HG02981 (cell line): ENCODE data around the gene ZSWIM9.
A peak's percentile ranks its signal among the peaks of the same experiment; 100 is the strongest.

Experiments used
- ATAC-seq: cut with Tn5 transposase; IDR thresholded peaks from one replicate; pipeline ENCODE4 v1.9.1; 2021; ENCODE audit warnings: mild to moderate bottlenecking, moderate library complexity; ENCODE audit not compliant: unreplicated experiment

ZSWIM9 gene

DNA sequence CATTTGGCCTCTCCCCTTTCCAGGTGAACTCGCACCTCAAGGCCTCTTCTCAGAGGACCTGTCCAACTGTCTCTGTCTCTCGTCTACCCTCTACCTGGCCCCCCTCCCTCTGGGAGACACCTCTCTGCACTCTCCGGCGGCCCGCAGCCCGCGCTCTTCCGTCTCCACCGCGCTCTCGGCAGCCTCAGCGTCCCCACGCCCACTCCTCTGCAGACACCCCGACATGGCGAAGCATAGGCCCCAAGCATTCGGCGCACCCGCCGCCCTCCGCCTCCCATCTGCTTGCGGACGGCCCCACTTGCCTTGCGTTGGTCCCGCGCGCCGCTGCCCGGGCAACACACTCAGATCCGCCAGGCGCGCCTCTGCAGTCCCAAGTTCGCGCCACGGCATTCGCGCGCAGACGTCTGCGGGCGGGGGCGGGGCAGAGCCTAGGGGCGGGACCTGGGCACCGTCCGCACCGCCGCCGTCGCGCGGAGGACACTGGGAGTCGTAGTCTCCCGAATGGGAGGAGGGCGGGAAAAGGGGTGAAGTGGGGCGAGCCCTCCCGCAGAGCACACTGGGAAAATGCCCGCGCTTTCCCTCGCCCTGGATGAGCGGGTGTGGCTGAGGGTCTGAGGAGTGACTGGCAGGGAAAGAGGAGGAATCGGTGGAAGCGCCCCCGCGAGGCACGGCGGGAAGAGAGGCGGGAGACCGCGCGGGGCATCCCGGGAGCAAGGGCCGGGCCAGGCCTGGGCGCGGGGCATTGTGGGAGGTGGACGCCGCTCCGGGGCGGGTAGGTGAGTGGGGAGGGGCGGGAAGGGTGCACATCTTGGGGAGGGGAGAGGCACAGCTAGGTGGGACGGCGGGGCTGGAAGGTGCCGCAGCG, at the start of gene ZSWIM9, which contains the start of gene LIG1:
ZSWIM9 (plus strand) TSS at position 742 of the 865 bp plus-strand sequence. CDS start 1,123 bp downstream, outside the sequence.
LIG1 (minus strand) TSS at position 406 of the 865 bp plus-strand sequence. CDS start 4,778 bp downstream, outside the sequence.
- peak; percentile 81 for ATAC-seq

DNA sequence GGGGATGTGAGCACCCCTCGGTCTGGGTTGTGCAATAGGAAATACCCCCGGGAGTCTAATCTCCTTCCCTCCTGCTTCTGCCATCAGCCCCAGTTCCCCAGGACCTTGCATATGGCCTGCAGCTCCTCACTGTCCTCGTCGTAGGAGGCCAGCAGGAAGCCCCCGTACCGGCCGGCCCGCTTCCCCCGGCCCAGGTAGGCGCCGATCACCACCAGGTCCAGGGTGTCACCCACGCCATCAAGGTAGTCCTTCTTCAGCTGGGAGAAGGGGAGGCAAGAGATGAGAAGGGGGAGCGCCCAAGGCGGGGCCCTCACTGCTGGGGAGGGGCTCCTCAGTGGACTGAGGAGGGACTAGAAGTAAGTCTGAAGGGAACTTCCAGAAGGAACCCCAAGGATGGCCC, 49.4 kb upstream of the ZSWIM9 start:
- no peak for ATAC-seq

DNA sequence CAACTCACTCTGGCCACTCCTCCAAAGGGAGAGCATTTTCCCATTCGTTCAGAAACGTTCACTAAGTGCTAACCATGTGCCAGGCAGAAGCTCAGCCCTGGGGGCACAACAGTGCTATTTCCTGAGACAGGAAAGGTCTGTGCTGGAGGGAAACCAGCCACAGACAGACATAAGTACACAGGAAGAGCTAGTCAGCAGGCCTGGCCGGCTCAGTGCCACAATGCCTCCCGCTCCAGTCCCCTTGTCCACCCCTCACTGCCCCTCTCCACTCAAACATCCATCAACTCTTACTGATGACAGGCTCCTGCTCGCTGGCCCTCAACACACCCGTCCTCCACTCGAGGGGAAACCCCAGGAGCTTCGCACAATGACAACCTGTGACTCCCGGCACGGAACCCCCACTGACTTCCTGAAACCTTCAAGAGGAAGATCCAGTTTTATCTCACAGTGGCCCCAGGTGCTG, 48.5 kb upstream of the ZSWIM9 start:
- ATAC-seq = peak; percentile 54

- no peak for ATAC-seq
Measured at GRCh38 chr19:48122421-48122820, 48.1 kb upstream of the ZSWIM9 start.

DNA sequence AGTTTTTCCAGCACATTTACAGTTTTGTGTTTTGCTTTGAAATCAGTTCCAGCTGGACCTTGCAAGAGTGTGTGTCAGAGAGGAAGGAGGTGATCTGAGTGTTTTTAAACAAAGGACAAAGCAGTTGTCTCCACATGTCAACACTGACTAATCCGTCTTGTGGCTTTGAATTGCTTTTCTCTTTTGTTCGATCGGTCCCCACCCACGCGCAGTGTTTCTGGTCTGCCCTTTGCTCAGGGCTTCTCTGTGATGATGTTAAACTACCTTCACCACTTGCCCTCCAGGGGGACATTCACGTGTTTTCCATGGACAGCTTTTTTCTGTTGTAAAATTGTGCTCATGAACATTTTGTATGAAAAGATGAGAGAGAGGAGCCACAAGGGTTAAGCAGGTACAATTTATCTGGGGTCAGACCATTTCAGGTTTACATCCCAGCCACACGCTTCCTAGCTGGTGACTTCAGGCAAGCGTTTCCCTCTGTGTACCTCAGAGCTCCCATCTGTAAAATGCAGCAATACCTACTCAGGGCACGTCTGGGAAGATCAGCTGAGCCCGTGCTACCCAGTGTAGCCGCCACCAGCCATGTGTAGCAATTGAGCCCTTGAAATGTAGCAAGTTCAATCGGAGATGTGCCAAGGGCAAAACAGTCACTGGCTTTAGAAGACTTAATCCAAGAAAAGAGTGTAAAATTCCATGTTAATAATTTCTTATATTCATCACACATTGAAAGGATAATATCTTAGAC, 46.4 kb upstream of the ZSWIM9 start:
- ATAC-seq = no peak

- no peak for ATAC-seq
Measured at GRCh38 chr19:48127561-48127960, 42.9 kb upstream of the ZSWIM9 start.

DNA sequence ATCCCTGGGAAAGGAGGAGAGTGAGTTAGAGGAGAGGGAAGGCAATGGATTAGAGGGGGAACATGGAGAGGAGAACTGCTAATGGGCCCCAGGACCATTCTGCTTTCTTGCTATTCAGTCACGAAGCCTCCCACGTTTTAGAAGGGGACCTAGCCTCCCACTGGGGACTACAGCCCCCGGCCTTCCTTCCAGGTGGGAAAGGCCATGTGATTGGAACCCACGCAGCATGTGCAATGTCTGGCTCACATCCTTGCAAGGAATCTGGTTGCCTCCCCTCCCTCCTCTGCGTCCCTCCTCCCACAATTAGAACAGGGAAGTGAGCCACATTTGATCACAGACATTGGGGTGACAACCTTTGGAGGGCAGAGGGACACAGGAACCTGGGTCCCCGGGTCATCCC, 37.4 kb upstream of the ZSWIM9 start:
- no peak for ATAC-seq

GRCh38 chr19:48135411-48135810, 35.1 kb upstream of the ZSWIM9 start:
- ATAC-seq = no peak

GRCh38 chr19:48136547-48136946, 33.9 kb upstream of the ZSWIM9 start:
- ATAC-seq = no peak

- ATAC-seq = no peak
Measured at GRCh38 chr19:48137411-48137810, 33.1 kb upstream of the ZSWIM9 start.

DNA sequence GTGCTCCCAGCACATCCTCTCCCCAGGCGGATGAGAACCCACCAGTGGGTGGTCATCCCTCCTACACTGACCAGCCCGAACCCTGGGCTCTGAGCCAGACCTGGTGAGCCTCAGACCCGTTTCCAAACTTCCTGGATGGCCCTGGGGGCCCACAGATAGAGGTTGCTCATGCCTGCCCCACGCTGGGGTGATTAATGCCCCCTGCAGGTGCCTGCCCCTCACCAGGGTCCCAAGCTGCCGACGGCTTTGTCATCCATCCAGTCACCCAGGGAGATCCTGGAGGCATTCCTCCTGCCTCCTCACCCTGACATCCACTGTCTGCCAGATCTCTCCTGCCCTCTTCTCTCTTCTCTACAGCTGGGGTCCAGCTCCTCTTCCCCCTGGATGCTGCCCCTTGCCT, 31.4 kb upstream of the ZSWIM9 start:
- ATAC-seq = no peak

DNA sequence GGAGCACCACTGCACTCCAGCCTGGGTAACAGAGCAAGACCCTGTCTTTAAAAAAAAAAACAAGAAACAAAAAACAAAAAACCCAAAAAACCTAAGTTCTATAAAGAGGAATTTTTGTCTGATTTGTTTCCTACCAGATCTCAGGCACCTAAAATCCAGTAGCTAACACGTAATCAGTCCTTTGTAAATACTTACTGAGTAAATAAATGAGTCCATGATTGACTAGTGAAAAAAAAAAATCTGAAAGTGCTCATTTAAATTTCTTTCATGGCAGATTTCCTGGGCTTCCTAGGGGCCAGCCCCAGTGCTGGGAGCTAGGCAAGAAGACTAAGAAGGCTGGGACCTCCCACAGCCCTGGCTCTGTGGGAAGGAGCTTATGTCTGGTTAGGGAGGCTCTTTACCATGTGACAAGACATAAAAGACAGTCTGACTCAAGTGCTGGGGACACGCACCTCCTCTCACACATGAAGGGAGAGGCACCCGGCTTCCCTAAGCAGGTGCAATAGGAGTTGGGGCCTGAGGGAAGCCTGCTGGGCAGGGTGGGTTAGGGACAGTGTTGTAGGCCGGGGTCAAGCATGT, 22.8 kb upstream of the ZSWIM9 start:
- ATAC-seq = no peak

DNA sequence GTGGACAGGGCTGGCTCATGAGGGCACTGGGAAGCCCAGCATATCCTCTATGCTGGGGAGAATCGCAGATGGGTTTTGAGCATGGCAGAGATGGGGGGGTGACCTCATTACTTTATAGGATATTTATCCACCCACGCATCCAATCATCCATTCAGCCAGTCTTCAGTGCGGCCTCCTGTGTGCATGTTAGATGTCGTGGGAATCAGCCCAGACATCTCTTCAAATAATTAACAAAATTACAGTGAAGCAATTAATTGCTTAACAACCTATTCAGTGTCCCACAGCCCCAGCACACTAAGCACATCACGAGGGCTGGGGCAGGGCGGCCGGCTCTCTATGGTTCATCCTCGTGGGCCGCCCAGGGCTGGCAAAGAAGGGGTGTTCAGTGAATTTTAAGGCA, 21.9 kb upstream of the ZSWIM9 start:
- ATAC-seq = no peak

DNA sequence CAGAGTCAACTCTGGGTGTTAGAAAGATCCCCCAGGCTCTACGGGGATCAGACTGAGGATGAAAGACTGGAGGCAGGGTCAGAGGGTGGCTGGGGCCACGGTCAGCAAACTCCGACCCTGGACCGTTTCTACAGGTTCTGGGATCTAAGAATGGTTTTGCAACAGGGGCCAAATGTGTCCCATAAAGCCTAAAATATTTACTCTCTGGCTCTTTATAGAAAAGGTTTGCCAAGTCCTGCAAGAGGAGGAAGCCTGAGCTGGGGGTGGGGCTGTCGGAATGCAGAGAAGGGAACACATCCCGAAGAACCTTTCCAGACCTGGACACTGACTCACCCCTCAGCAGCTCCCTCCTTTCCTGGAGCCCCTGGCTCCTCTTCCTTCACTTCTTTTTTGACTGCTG, 21.1 kb upstream of the ZSWIM9 start:
- no peak for ATAC-seq

GRCh38 chr19:48152551-48152950, 17.9 kb upstream of the ZSWIM9 start:
- ATAC-seq = no peak

GRCh38 chr19:48154003-48154402, 16.5 kb upstream of the ZSWIM9 start:
- ATAC-seq = no peak

DNA sequence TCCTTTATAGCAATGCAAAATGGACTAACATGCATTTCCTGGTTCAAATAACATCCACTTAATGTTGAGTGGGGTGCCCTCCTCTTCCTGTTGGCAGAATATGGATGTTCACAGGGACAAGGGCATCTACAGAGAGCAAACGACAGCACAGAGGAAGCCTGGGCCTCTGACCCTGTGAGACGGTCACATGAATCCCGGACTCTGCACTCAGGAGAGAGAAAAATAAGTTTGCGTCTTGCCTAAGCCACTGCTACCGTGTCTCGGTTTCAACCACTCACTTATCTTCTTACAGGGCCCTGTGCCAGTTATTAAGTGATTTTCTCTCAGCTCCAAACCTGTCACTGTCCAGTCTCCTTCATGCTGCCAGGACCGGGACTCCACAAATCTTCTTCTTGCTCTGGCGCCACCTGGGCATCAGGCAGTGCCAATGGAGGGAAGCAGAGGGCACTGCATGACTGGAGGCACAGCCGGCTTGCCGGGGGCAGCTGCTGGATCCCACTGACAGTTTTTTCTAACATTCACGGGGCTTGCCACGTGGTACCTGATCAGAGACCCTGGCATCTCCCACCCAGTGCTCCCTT, 12.2 kb upstream of the ZSWIM9 start:
- ATAC-seq = no peak

DNA sequence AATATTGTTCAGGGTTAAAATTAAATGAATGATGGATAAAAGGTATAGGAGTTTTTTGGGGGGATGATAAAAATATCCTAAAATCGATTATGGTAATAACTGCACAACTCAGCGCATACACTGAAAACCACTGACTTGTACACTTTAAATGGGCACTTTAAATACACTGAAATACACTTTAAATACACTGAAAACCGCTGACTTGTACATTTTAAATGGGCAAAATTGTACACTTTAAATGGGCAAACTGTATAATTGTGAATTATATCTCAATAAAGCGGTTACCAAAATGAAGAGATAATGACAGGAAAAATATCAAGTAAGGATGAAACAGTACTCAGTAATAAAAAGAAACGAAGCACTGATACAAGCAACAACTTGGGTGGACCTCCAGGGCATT, 1.8 kb upstream of the ZSWIM9 start:
- ATAC-seq = no peak

GRCh38 chr19:48169578-48169938, 922 bp upstream of the ZSWIM9 start:
- ATAC-seq = peak; percentile 6

- no peak for ATAC-seq
Measured at GRCh38 chr19:48170817-48171347, 402 bp downstream of the ZSWIM9 start.

DNA sequence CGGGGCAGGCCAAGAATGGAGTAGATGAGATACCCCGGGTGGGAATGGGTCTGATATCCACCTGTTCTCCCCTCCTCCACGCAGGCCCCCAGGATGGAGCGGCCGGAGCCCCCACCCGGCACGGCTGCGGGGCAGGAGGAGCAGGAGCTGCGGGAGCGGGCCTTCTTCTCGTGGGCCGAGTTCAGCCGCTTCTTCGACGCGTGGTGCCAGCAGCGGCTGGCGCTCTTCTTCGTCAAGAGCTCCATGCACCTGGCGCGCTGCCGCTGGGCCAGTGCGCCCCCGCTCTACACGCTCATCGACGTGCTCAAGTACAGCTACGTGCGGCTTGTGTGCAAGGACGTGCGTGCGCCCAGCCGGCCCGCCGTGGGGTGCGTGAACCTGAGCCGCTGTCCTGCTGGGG, 1.2 kb downstream of the ZSWIM9 start:
- ATAC-seq = no peak
